Body of pancreas (tissue), 4 donors: ENCODE measurements around the gene WNT5B.

Experiments used
- CTCF ChIP-seq, 7 experiments: fragments of 450-650 bp in 4 of 7; fragments of 200-600 bp in 3 of 7; sonication (generic) in 3 of 7; IDR thresholded peaks; one replicate each; pipeline ENCODE4 v1.5.1; 2016 to 2019; ENCODE audit warnings: antibody characterized with exemption in 7 of 7
- POLR2A ChIP-seq, 3 donors: fragments of 450-650 bp; IDR thresholded peaks; one replicate each; pipeline ENCODE4 v1.6.1; 2016; ENCODE audit warnings: antibody characterized with exemption in 3 of 3, mild to moderate bottlenecking in 2 of 3

GRCh38 chr12:1645819-1646218 is 16.8 kb downstream of the WNT5B start:
- TF ChIP-seq CTCF (IDR thresholded peaks at IDR 0.05) (no peak), POLR2A (IDR thresholded peaks at IDR 0.05) (no peak)
